Islet of Langerhans (tissue), 1 donor: Measurements from ENCODE around the gene DDX56.

Experiments
- FAIRE-seq: peaks from one replicate; lab custom pipeline; 2011; peaks lifted over from hg19 to GRCh38; lab: Jason Lieb, UNC

Gene DDX56

DNA sequence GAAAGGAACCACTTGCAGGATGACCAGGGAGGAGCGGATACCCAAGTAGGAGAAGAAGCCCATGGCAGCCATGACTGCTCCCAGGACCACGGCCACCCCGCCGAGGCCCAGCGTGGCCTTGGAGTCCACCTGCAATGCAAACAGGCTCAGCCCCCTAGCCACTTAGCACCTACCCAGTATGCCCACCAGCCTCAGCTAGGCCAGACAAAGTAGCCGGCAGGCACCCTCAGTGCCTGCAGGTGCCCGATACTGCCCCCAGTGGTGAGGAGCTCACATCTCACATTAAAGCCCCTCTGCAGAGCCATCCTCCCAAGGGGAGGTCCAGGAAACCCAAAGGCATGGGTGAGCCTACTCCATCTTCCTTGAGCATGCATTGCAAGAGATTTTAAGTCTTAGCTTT lies 39.2 kb downstream of the DDX56 start:
- no peak for FAIRE-seq

DNA sequence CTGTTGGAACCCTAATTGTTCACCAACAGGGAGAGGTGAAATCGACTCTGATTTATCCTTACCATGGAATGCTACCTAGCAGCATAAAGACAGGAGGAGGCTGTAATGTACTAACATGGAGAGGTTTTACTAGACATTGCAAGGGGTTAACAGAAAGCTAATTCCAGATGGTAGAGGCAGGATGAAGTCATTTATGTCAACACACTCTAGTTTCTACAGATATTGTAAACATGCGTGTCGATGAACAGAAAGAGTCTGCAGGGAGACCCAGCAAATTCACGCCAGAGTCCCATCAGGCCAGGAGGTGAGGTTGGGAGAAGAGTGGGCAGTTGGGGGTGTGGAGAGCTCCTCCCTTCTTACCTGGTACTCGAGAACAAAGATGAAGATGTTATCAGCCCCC lies 39.6 kb downstream of the DDX56 start:
- peak; percentile 47 for FAIRE-seq

DNA sequence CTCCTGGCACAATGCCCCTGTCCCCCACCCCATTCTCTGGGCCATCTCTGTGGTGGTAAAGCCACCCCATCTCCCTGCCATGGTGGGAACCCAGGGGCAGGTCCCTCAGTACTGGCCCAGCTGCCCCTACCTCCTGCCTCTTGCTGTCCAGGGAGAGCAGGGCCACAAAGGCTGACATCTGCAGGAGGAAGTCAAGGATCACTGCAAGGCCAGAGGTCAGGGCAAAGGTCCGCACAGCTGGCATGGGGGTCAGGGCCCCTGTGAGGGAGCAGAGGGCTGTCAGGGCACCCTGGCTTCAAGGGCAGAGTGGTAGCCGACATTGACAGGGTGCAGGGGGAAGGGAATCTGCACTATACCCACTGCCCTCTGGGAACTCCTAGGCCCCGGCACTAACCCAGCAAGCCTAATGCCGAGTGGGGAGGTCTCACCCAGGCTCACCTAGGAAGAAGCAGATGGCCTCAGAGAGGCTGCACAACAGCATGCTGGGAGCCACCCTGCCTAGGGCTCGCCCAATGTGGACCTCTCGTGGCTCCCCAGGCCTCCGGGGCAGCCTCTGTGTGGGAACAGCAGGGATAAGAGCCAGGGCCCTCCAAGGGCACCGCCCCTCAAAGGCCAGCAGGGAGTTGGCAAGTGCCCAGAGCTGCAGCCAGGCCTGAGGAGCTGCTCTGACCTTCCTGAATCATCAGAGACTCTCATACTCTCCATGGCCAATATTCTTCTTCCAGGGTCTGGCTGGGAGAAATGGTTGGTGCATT lies 40.2 kb downstream of the DDX56 start:
- FAIRE-seq = no peak

DNA sequence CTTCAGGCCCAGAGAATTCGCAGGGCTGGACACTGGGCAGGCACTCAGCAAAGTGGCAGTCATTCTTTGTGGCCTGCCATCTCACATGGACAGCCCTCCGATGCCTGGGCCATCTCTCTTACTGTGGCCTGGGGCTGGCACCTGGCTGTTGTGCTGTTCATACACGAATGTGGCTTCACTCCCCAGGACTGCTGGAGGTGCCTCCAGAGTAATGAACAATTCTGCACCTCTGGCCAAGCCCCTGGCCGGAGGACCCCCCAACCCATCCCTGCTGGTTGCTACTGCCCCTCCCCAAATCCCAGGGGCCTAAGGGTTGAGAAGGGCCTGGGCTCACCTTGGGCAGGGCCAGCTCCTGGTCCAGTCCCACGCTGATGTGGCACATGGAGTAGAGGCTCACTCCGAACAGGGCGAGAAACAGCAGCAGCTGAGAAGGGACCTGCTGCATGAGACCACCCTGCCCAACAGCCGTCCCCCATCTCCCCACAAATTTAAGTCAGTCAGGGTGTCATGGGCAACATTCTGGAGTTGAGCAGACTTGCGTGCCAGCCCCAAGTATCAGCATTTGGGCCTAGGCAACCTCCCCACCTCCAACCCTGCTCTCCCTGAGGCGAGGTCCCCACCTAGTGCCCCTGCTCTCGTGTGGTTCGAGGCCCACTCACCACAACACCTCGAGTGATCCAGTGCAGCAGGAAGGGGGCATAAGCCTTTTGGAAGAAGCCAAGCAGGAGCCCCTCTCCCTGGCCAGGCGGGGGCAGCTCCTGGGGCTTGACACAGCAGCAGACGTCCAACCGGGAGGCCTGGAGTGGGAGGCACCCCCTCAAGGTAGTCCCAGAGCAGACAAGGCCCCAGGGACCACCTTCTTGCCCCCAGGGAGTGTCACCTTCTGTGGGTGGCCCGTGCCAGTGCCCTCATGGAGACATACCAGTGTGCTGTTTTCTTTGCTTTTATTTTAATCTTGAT lies 42.0 kb downstream of the DDX56 start:
- no peak for FAIRE-seq

DNA sequence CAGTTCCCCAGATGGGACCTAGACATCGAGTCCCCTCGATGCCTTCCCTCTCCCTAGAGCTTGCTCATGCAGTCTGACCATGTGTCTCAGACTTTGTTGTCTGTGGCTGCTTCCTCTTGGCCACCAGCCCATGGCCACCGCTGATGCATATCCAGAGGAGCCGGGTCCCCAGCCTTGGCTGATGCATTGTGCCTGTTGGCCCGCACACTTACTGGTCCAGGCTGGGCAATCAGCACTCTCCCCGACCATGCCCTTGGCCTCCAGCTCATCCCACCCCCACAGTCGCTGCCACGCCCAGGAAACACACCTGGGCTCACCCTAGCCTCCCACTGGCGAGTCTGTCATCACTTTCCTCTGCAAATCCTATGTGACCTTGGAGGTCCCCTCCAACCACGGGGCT lies 42.7 kb downstream of the DDX56 start:
- no peak for FAIRE-seq

DNA sequence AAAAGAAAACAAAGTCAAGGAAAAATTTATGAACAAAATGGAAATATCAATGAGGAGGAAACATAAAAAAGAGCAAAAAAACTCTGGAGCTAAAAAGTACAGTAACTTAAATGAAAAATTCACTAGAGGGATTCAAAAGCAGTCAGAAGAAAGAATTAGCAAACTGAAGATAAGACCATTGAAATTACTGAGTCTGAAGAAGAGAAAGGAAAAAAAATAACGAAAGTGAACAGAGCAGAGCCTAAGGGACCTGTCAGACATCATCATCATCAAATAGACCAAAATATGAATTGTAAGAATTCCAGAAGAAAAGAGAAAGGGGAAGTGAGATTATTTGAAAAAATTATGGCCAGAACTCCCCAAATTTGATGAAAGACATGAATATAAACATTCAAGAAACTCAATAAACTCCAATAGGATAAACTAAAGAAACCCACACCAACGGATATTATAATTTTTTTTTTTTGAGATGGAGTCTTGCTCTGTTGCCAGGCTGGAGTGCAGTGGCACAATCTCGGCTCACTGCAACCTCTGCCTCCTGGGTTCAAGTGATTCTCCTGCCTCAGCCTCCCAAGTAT lies 48.8 kb downstream of the DDX56 start:
- FAIRE-seq = no peak

DNA sequence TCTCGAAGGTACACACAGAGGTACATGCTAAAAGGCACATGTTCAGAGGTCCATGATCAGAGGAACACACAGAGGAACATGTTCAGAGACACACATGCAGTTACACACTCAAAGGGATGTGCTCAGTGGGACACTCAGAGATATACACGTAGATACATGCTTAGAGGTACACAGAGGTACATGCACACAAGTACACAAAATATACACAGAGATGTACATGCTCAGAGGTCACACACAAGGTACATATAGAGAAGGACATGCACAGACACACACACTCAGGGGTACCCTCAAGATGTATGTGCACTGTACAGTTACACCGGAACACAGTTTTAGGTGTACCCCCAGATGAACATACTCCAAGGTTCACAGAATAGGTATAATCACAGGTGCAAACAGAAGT lies 51.4 kb downstream of the DDX56 start:
- no peak for FAIRE-seq

DNA sequence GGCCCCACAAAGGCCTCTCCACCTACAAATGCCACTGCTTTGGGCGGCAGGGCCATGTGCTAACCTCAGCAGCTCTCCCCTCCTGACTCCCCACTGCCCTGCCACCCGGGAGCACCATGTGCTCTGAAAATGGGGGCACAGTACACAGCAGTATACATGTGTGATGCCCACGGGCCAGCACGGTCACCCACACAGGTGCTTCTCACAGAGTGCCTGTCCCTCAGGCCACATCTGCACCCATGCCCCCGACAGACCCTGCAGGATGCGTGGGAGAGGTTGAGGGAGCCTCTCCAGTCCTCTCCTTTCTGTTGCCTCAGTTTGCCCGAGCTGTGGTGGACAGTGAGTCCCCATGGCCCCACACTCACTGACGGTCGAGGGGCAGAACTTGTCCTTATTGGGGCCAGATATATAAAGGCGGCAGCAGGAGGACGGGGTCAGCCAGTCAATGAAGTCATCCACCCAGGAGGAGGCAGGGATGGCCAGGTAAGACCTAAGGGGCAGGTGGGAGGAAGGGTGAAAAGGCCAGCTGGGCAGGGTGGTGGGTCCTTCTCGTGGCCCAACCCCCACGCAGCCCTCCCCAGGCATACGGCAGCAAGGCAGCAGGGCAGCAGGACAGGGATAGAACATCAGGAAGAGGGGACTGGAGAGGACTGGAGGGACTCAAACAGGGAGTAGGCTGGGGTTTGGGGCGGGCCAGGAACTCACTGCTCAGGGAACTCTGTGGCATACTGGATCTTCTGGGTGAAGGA lies 52.2 kb downstream of the DDX56 start:
- FAIRE-seq = no peak

DNA sequence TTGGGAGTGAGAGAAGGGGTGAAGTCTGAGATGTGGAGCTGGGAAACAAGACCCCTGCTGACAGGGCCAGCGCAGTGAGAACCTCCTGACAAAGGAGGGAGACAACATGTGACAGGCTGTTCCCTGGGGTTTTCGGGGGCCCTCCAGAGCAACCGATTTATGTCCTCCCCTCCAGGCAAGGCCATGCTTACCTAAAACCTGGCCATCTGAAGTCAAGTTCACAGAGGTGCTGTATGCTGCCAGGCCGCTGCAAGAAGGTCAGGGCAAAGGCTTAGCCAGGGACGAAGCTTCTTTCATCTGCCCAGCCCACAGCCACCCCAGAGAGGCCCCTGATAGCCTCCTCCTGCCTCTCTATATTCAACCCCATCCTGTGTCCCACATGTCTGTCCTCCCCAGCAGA lies 53.1 kb downstream of the DDX56 start:
- no peak for FAIRE-seq

DNA sequence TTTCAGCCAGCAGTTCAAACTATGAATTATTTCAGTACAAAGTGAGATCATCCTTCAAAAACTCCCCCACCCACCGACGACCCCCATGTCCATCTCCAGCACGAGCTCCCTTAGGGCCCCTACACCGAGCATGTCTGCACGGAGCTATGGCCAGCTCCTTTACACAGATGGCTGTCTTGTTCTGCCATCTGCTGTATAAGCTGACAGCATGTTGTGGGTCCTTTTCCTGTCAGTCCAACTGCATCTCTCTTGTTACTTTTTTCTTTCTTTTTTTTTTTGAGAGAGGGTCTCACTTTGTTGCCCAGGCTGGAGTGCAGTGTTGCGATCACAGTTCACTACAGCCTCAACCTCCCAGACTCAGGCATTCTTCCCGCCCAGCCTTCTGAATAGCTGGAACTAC lies 54.2 kb downstream of the DDX56 start:
- FAIRE-seq = no peak

DNA sequence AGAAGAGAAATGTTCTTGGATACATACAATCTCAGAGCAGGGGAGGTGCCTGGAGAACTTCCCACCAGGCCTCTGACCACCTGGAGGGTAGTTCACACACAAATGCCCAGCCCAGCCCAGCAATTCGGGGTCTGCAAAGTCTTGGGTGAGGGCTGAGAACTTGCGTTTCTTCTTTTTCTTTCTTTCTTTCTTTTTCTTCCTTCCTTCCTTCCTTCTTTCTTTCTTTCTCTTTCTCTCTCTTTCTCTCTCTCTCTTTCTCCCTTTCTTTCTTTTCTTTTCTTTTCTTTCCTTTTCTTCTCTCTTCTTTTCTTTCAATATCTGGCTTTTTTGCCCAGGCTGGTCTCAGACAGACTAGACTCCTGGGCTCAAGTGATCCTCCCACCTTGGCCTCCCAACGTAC lies 54.9 kb downstream of the DDX56 start:
- no peak for FAIRE-seq

DNA sequence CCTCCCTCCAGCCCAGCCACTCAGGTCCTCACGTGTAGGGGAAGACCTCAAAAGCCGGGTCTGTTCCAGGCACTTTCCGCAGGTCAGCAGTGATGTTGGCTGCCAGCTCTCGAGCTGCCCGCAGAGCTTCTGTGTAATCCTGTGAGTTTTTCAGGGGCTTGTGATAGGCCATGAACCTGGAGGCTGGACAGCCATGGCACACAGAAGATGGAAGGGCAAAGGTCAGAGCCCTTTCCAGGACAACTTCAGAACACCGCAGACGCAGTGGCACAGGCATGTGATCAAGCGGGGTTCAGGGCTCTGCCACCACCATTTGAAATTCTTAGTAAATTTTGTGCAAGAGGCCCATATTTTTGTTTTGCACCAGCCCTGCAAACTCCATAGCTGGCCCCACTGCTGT lies 56.5 kb downstream of the DDX56 start:
- no peak for FAIRE-seq
